Ureter (tissue), 1 donor: ENCODE measurements around the gene KLK13. TPM values are rescaled to one million over a fixed set of nuclear protein-coding genes. Genes with fewer than 3 reads are reported as not detected.

Source experiments
- DNase-seq: peaks from one replicate; pipeline ENCODE4 v3.0.0-alpha.2; 2020; ENCODE audit warnings: low spot score
- total RNA-seq: library from RNA; stranded (reverse); gene quantifications from one replicate; pipeline ENCODE4 v1.2.4, GENCODE V29; 2023
- donor health status: DM: yes; HTN: yes; CAD: no.

The KLK13 gene
- total RNA-seq, 1 donor from 2014 or later = not detected

DNA sequence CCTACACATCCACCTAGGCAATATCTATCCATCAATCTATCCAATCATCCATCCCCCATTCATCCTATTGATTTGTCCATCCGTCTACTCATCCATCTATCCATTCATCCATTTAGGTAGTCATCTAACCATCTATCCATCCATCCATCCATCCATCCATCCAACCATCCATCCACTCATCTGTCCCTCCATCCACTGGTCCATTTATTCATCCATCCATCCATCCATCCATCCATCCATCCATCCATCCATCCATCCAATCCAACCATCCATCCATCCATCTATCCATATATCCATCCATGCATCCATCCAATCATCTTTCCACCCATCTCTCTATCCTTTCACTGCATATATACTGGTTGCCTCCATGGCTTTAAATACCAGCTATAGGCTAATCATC is 3.9 kb downstream of the KLK13 start:
- no peak for DNase-seq

DNA sequence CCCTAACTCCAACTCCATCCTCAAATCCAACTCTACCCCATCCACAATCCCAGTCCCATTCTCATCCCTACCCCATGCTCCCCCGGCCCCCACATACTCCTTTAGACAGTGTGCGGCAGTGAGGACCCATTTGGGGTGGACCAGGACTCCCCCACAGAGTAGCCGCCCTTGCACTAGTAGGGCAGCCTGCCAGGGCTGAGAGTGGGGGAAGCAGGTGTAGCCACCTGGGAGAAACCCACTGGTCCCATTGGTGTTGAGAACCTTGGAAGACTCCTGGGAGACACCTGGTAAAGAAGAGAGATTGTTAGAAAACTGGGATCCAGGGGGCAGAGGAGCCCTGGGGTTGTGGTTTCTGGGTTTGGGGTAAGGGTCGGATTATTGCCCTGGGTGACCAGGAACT is 4.6 kb downstream of the KLK13 start:
- no peak for DNase-seq

DNA sequence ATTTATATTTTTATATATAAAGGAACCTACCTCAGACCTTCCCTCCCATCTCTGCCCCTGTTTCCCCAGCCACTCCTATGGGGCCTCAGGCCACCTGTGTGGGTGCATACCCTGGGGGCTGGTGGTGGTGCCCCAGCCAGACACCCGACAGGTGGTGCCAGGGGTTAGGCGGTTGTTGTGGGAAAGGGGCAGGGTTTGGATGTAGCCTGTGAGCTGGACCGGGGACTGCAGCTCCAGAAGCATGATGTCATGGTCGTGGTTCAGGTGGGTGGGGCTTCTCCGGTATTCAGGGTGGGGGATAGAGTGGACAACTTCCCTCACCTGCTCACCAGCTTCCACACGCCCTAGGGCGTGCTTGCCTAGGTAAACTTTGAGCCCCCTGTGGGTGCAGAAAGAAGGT is 5.2 kb downstream of the KLK13 start:
- DNase-seq = no peak

DNA sequence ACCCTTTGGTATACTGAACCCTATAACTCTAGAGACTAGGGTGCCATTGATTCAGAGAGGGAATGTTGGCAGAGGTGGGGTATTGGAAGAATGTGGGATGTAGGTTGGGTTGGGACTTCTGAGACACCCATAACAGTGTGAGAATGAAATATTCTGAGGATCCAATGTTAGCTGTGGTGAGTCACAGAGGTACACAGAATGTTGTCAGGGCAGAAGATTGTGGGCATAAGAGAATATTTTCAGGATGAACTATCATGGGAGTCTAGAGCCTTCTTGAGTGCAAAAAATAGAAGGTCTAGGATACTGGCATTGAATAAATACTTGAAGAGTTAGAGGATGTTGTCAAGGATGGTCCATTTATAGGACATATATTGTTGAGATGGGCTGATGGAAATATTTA is 9.0 kb downstream of the KLK13 start:
- DNase-seq = no peak

DNA sequence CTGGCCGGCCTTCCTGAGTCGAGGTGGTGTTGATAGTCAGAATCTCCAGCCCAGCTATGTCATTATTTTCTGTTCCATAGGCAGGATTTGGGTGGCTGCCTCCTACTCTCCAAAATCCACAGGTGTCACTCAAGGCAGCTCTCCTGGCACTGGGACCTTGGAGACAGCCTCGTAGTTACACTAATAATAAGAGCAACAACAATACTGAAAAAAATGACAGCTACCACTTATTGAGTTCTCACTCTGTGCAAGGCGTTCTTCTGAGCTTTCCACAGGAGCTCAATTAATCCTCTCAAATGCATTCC is 17.9 kb downstream of the KLK13 start:
- no peak for DNase-seq

DNA sequence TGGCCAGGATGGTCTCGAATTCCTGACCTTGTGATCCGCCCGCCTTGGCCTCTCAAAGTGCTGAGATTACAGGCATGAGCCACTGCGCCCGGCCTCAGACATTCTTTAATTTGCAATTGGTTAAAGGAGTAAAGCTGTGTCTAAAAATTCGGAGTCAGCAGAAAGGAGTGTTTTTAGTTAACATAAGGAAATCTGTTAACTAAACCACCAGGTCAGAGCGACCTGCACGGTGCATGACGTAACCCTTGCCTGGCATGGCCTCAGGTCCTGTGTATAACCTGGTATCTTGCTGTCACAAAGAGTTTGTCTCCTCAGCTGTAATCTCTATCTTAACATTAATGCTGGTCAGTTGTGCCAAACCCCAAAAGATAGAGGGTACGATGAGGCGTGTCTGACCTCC is 20.6 kb downstream of the KLK13 start:
- no peak for DNase-seq

DNA sequence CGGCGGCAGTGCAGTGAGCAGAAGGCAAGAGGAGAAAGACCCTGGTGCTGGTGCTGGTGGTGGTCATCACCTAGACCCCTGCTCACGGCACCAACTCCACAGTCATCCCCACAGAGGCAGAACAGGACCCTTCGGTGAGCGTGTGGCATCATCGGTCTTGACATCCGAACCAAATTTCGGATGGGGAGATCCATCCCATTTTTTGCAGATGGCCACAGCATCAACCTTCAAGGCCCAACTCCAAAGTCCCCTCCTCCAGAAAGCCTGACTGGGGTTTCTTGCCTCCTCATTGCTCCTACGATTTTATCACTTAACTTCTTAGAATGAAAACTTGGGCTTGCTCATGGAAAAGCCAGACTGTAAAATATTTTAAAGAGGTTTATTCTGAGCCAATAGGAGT is 21.4 kb downstream of the KLK13 start:
- no peak for DNase-seq

DNA sequence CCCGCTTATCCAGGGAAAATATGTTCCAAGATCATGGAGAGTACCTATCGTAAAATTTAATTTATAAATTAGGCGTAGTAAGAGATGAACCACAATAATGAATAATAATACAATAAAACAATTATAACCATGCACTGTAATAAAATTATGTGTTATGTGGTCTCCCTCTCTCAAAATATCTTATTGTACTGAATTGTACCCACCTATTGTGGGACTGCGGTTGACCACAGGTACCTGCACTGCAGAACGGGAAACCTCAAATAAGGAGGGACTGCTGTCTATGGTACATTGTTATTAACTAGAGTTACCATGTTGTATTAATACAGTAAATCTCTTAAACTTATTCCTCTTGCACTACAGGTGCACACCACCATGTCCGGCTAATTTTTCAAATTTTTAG is 24.7 kb downstream of the KLK13 start:
- DNase-seq = no peak

DNA sequence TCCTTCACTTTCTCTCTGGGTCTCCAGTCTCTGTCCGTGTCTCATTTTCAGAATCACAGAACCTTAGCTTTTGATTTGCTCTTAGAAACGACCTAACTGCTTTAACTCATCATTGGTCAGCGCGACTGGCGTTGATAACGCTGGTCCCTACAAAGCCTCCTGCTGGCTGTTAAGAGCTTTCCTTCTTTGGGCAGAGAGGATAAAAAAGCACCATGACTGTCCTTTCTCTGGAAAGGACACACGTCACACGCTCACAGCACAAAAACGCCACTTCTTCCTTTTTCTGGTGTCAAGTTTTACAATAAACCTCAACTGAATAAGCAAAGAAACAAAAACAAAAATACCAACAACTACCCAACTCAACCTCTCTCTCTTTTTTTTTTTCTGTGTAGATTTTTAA is 28.4 kb downstream of the KLK13 start:
- DNase-seq = no peak

DNA sequence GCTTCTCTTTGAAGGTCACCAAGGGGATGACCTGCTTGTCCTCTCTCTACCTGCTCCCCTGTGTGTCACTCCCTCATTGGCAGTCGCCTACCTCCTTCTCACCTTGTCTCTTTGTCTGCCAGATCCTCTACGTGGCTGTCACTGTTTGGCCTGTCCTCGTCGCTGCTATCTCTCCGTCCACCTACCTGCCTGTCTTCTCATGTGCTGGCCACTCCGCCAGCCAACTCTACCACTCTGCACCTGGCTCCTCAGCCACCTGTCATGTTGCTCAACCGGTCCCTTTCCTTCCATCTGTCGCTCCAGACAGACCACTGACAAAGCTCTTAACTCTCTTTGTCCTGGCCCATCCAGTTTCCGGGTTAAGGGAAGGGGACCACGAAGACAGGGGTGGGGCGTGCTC is 30.2 kb downstream of the KLK13 start, which contains the start of gene KLK12:
KLK12 (minus strand) TSS at position 299 of the 400 bp plus-strand sequence. CDS start 381 bp downstream, outside the sequence.
- DNase-seq = no peak

DNA sequence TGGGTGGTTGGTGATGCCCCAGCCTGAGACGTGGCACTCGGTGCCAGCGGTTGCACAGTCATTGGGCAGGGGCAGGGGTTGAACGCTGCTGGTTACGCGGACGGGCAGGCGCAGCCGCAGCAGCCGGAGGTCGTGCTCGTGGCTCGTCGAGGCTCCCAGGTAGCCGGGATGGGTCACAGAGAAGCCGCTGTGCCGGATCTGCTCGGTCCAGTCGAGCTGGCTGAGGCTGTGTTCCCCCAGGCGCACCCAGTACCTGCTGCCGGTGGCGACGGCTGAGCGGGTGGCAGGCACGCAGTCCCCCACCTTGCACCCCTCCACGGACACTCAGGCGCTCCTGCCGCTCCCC is 33.0 kb downstream of the KLK13 start:
- DNase-seq = no peak

DNA sequence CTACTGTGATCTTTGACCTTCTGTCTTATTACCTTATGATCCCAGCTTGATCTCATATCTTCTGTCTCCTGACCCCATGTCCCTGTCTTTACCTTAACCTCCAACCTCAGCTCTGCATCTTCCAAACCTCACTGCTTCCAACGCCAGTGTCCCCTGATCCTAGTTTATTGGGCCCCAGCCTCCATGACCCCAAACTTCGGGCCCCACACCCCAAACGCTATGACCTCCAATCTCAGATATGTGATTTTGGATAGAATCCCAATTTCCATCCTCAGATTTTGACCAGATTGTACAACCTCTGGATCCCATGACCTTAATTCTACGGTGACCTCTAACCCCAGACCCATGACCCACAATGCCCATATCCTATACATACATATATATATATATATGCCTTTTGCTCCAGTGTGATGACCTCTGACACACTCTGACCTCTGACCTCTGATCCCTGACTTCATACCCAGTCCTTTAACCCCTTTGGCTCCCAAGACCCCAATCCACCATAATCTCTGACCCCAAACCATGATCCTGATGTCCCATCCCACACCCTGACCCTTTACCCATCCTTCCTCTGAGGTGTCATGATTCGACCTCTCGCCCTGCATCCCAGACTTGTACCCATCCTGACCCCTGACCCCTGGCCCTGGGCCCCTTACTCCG is 33.5 kb downstream of the KLK13 start:
- no peak for DNase-seq

DNA sequence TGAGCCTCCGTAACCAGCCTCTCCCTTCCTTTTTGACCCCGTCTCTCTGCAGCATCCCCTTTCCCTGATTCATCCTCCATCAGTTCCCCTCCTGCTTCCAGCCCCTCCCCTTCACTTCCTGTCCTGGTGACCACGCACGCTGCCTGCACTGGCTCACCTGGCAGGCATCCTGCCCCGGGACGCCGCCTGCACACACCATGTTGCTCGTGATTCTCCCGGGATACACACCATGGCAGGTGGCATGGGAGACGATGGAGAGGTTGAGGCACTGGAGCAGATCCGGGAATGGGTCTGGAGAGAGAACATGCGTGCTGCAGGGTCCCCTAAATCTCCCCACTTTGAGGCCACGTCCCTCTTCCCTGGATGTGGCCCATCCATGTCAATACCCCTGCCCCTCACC is 34.3 kb downstream of the KLK13 start:
- DNase-seq = no peak

DNA sequence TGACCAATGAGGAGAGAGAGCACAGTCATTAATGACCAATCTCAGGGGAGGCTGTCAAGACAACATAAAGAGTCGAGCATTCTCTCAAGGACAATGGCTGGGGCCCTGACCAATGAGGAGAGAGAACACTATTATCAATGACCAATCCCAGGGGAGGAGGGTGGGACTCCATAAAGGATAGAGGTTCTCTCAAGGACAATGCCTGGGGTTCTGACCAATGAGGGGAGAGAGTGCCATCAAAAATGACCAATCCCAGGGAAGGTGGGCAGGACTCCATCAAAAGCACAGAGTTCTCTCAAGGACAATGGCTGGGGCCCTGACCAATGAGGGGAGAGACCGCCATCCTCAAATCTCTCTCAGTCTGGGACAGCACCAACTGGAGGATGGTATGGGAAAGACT is 35.2 kb downstream of the KLK13 start:
- no peak for DNase-seq

DNA sequence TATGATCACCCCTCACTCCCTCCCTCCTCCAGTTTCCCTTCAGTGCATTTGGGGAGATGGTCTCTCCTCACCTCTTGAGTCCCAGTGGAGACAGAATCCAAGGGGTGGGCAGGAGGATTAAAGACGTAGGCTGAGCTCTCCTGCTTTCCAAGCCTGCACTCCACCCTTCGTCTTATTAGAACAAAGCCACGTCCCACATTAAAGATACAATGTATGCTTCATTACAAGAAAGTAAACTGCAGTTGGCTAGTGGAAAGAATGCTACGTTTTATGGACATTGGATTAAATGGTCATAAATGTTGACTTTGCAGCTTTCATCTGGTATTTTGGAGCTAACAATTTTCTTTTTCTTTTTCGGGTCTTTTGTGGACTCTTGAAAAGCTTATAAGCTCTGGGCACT is 37.0 kb downstream of the KLK13 start:
- no peak for DNase-seq

DNA sequence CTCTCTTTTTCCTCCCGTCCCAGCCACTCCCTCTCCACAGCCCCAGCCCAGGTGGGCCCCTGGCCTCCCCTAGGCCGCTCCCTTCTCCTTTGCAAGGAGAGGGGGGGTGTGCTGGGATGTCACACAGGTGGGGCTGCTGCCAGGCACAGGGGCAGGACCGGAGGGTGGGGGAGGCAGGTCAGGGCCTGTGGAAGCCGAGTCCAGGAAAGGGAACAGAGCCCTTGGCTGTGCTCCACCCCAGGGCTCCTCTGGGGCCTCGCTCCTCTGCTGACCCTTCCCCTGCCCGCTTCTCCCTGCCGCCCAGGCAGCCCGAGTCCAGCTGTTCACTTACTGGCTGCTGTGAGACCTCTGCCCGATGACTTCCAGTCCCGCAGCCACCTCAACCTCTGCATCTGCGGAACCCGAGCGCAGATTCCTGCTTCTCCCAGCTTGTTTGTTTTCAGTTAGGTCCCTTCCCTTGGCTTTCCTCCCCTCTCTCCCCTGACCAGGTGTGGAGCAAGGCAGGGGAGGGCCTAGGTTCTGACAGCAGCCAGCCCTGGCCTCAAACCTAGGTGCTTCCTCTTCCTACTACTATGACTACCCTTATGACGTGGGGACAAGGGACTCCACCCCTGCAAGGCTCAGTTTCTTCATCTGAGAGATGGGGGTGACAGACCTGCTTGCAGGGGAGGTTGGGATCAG is 37.6 kb downstream of the KLK13 start:
- no peak for DNase-seq

DNA sequence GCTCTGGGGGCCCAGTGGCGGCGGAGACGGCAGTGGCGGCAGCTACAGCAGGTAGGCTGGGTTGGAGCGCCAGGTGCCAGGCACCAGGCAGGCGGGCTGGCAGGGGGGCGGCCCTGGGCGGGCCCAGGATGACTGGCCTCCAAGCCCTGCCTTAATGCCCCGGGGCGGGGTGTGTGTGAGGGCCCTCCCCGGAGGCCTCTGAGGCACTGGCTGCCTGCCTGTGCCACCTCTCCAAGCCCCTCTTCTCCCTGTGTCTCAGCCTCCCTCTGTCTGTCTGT is 38.4 kb downstream of the KLK13 start, which contains the start of gene KLK11:
KLK11 (minus strand) TSS at position 63 of the 278 bp plus-strand sequence. CDS start 985 bp downstream, outside the sequence.
- DNase-seq = no peak

DNA sequence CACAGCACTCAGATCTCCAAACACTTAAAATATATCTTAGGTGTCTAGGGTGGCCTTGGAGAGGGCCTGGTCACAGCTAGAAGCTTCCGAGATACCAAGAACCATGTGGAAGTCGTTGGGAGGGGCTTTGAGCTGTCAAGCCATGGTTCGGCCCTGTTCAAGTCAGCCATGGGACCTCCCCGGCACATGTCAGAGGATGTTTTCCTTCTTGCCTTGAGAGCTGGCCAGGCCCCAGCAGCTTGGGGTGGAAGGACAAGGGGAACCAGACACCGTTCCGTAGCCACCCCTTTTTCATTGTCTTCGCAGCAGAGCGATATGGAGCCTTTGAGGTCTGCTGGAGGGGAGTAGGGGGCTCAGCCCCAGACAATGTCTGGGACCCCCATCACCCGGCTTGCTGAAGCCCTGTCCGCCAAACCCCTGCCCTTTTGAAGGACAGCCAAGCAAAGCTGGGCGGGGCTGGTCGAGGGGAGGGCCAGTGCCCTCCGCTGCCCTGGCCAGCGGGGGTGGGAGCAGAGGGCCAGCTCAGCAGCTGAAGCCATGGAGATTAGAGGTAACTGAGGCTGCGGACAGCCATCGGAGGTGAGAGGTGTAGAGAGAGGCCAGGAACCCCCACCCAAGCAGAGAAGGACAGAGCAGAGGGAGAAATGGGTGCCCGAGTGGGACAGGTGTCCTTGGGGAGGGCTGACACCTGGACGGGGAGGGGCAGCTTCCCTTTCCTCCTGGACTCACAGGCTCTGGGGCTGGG is 38.9 kb downstream of the KLK13 start:
- DNase-seq = no peak

DNA sequence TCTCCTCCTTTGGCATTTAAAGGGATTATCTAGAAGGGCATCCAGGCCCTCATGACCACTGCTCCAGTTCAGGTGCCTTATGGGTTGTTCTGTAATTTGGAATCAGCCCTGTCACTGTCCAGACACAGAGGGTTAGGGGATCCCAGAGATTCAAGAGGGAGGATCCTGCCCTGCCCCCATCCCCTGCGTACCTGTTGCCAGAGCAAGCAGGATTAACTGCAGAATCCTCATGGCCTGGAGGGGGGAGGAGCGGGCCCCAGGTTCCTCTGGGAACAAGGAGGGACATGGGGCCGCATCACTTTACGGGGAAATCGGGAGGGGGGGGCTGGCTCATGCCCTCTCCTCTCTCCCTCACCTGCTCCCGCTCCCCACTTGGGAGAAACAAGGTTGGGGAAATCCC is 39.5 kb downstream of the KLK13 start:
- no peak for DNase-seq

DNA sequence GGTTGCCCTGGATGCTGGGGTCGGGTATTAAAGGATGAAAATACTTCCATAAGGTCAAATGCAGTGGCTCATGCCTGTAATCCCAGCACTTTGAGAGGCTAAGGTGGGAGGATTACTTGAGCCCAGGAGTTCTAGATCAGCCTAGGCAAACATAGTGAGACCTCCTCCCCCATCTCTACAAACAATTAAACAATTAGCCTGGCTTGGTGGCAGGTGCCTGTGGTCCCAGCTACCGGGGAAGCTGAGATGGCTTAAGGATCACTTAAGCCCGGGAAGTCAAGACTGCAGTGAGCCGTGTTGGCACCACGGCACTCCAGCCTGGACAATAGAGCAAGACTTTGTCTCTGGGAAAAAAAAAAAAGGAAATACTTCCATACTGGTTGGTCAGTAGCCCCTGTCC is 40.0 kb downstream of the KLK13 start:
- no peak for DNase-seq

DNA sequence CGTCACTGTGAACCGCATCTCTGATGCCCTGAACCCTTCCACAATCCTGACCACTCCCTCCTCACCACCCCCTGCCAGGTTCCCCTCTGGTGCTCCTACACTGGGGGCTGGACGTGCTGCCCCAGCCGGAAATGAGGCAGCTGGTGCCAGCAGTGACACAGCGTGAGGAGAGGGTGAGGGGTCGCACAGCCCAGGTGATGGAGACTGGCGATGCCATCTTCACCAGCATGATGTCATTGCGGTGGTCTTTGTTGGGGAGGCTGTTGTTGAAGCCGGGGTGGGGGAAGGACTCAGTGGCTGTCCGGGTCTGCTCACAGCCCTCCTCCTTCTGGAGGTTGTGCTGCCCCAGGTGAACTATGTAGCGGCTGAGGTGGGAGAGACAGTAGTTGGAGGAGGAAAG is 40.9 kb downstream of the KLK13 start:
- no peak for DNase-seq

DNA sequence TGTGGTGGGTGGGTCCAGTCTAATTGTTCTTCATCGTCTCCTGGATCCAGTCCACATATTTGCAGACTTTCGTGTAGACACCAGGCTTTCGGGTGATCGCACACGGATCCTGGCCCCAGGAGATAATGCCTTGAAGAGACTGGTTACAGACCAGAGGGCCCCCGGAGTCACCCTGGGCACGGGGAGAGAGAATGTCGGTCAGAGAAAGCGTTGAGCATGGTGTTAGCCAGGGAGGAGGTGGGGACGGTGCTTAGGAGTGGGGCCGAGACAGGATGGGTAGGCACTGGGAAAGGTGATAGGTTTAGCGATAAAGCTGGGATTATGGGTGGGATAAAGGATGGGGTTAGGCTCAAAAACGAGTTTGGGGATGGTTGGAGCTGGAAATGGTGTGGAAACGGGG is 42.4 kb downstream of the KLK13 start:
- no peak for DNase-seq

DNA sequence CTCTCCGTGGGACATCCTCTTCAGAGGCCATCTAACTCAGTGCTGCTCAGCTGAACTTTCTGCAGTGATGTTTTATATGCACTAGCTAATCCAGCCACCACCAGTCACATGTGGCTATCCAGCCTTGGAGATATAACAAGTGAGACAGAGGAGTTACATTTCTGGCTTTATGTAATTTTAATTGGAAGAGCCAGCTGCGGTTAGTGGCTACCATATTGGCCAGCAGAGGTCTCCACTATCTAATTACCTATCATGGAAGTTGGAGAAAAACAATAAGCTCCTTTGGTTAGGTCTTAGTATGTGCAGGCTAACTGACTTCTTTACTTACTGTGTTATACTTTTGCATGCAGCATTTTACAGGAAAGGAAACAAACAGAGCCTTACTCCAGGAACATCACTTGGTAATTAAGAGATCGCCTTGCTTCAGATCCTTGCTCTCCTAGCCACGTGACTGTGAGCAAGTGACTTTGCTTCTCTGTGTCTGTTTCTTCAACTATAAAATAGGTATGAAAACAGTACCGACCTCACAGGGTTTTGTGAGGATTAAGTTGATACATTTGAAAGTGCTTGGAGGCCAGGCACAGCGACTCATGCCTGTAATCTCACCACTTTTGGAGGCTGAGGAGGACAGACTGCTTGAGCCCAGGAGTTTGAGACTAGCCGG is 43.8 kb downstream of the KLK13 start:
- DNase-seq = no peak
